Type B pancreatic cell (in vitro differentiated cells): ENCODE measurements around the gene PDE10A. TPM values are rescaled to one million over a fixed set of nuclear protein-coding genes. Genes with fewer than 3 reads are reported as not detected.

ENCODE experiments used
- DNase-seq: peaks from one replicate; pipeline ENCODE4 v3.0.0; 2021; ENCODE audit warnings: mixed read lengths; ENCODE audit not compliant: unreplicated experiment; ENCODE audit errors: extremely low spot score
- H3K27ac Mint-ChIP-seq: 2 replicates; pipeline ENCODE4 v1.8.0; 2021; ENCODE audit warnings: mild to moderate bottlenecking, mixed read lengths
- H3K27me3 Mint-ChIP-seq: 2 replicates; pipeline ENCODE4 v1.8.0; 2021; ENCODE audit warnings: mixed read lengths
- H3K36me3 Mint-ChIP-seq: 2 replicates; pipeline ENCODE4 v1.8.0; 2021; ENCODE audit warnings: mixed read lengths
- H3K4me1 Mint-ChIP-seq: one replicate; pipeline ENCODE4 v1.8.0; 2021; ENCODE audit warnings: mixed read lengths; ENCODE audit not compliant: unreplicated experiment
- H3K4me3 Mint-ChIP-seq: 2 replicates; pipeline ENCODE4 v1.8.0; 2021; ENCODE audit warnings: mild to moderate bottlenecking, mixed read lengths
- H3K9me3 Mint-ChIP-seq: 2 replicates; pipeline ENCODE4 v1.8.0; 2021; ENCODE audit warnings: mixed read lengths
- total RNA-seq: library from RNA; stranded (reverse); gene quantifications from 2 replicates; pipeline ENCODE4 v1.2.1, GENCODE V29; 2021; ENCODE audit warnings: low replicate concordance
- TF ChIP-seq, protein P1 (sequence below): fragments of 200-600 bp; sonication (generic); conservative IDR thresholded peaks from 2 replicates; pipeline ENCODE4 v1.5.0; 2021; ENCODE audit warnings: antibody characterized with exemption, mild to moderate bottlenecking

PDE10A gene
- total RNA-seq, 1 donor from 2014 or later: 10.8 TPM

DNA sequence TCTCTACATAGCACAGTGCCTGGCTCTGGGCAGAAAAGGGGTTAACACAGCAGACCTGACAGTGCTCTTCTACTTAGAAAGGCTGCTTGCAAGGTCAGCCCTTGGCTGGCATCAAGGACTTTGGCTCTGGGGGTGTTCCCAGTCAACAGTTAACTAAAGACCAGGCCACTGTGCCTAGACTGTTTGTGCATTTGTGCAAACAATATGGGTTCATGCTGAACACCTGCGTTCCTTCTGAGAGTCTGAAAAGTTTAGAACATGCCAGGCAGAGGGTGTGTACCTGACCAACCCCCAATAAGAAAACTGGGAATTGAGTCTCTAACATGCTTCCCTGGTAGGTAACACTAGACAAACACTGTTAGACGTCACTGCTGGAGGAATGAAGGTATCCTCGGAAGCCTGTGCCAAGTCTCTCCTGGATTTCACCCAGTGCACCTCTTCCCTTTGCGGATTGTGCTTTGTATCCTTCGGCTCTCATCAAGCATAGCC lies 110.7 kb downstream of the PDE10A start:
- no peaks in the 10 kb centered on the region for H3K27me3 Mint-ChIP-seq
- TF ChIP-seq, protein P1, sequence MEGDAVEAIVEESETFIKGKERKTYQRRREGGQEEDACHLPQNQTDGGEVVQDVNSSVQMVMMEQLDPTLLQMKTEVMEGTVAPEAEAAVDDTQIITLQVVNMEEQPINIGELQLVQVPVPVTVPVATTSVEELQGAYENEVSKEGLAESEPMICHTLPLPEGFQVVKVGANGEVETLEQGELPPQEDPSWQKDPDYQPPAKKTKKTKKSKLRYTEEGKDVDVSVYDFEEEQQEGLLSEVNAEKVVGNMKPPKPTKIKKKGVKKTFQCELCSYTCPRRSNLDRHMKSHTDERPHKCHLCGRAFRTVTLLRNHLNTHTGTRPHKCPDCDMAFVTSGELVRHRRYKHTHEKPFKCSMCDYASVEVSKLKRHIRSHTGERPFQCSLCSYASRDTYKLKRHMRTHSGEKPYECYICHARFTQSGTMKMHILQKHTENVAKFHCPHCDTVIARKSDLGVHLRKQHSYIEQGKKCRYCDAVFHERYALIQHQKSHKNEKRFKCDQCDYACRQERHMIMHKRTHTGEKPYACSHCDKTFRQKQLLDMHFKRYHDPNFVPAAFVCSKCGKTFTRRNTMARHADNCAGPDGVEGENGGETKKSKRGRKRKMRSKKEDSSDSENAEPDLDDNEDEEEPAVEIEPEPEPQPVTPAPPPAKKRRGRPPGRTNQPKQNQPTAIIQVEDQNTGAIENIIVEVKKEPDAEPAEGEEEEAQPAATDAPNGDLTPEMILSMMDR: no peak
- no peak overlapping the region for H3K4me3 Mint-ChIP-seq
- no peaks in the 10 kb centered on the region for H3K36me3 Mint-ChIP-seq
- no peaks in the 10 kb centered on the region for H3K9me3 Mint-ChIP-seq
- H3K4me1 Mint-ChIP-seq: peaks cover 10% of the 10 kb centered on the region
- H3K27ac Mint-ChIP-seq: no peak overlapping the region
- no peak for DNase-seq

DNA sequence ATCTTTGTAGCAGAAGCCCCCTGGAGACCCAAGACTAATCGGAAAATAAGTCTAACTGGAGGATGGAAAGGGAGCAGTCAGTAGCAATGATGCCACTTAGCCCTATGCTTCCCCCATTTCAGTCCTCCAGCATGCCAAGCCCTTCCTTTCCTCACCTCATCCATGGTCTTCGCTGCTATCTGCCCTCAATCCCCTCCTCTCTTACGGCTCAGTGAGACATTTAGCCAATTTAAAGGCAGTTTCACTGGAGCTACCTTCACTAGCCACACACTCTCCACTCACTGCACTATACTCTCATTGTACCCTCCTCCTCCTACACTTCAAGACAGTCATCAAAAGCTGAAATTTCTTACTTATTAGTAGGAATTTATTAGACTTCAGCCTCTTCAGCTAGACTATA lies 111.2 kb downstream of the PDE10A start:
- Mint-ChIP-seq H3K27ac (no peak overlapping the region), H3K4me3 (no peak overlapping the region), H3K9me3 (no peaks in the 10 kb centered on the region), H3K27me3 (no peaks in the 10 kb centered on the region), H3K36me3 (no peaks in the 10 kb centered on the region), H3K4me1 (peaks cover 10% of the 10 kb centered on the region)
- no peak for DNase-seq
- TF ChIP-seq, protein P1: no peak

DNA sequence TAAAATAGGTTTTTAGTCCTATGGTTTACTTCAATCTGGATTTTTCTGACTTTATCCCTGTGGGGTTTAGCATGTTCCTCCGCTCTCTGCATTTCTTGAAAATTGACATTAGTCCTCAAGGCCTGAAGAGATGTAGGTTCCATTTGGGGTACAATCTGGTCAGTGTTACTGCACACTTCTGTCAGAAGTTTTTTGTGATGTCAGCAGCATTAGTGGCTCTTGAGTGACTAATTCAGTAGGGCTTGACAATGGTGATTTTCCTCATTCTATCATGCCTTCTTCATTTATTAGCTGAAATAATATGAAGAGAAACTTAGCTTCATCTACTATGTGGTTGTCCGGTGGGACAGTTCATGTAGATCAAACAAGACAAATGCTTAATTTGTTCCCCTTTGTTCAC lies 114.6 kb downstream of the PDE10A start:
- H3K4me1 Mint-ChIP-seq: peaks cover 5% of the 10 kb centered on the region
- H3K27ac Mint-ChIP-seq: no peak overlapping the region
- TF ChIP-seq, protein P1: no peak
- no peak for DNase-seq
- H3K27me3 Mint-ChIP-seq: no peaks in the 10 kb centered on the region
- no peak overlapping the region for H3K4me3 Mint-ChIP-seq
- no peaks in the 10 kb centered on the region for H3K9me3 Mint-ChIP-seq
- no peaks in the 10 kb centered on the region for H3K36me3 Mint-ChIP-seq

DNA sequence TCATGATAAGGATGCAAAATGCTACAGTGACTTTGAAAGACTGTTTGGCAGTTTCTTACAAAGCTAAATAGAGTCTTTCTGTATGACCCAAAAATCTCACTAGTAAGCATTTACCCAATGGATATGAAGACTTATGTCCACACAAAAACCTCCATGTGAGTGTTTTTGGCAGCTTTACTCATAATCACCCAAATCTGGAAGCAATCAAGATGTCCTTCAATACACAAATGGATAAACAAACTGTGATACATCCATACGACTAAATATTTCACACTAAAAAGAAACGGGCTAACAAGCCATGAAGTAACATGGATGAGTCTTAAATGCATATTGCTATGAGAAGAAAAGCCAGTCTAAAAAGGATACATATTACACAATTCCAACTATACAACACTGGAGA lies 117.2 kb downstream of the PDE10A start:
- DNase-seq: no peak
- no peaks in the 10 kb centered on the region for H3K27me3 Mint-ChIP-seq
- H3K4me3 Mint-ChIP-seq: no peak overlapping the region
- TF ChIP-seq, protein P1: no peak
- H3K4me1 Mint-ChIP-seq: no peaks in the 10 kb centered on the region
- H3K9me3 Mint-ChIP-seq: no peaks in the 10 kb centered on the region
- H3K27ac Mint-ChIP-seq: no peak overlapping the region
- H3K36me3 Mint-ChIP-seq: no peaks in the 10 kb centered on the region

DNA sequence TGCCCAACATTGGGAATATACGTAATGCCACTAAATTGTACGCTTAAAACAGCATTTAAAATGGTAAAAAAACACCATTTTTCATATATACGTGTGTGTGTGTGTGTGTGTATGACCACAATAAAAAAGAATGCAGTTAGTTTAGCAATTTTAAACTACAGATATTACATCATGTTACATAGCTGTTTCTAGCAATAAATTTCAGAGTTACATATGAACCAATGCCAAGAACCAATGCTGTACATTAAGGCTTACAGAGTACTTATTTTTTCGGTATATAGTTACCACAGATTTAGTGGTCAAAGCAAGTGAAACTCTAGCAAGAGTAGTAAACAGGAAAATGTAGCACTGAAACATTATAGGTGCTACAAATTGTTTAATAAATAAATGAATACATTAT lies 119.3 kb downstream of the PDE10A start:
- H3K4me3 Mint-ChIP-seq: no peak overlapping the region
- TF ChIP-seq, protein P1: no peak
- no peaks in the 10 kb centered on the region for H3K9me3 Mint-ChIP-seq
- no peaks in the 10 kb centered on the region for H3K4me1 Mint-ChIP-seq
- no peaks in the 10 kb centered on the region for H3K27me3 Mint-ChIP-seq
- H3K27ac Mint-ChIP-seq: no peak overlapping the region
- DNase-seq: no peak
- no peaks in the 10 kb centered on the region for H3K36me3 Mint-ChIP-seq

DNA sequence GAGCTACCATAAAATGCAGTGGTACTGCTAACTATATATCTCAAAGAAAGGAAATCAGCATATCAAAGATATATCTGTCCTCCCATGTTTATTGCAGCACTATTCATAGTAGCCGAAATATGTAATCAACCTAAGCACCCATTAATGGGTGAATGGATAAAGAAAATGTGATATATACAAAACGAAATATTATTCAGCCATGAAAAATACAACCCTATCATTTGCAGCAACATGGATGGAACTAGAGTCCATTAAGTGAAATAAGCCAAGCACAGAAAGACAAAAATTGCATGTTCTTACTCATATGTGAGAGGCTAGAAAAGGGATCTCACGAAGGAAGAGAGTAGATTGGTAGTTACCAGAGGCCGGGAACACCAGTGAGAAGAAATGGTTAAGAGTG lies 126.1 kb downstream of the PDE10A start:
- Mint-ChIP-seq H3K4me3 (no peak overlapping the region), H3K36me3 (no peaks in the 10 kb centered on the region), H3K27me3 (no peaks in the 10 kb centered on the region), H3K27ac (no peak overlapping the region), H3K9me3 (no peaks in the 10 kb centered on the region), H3K4me1 (no peaks in the 10 kb centered on the region)
- TF ChIP-seq, protein P1: no peak
- no peak for DNase-seq
